OCI-LY3 (cell line): ENCODE measurements around the gene PTPRC.

ENCODE experiments used
- CTCF ChIP-seq: fragments of 200-600, 300-600 bp; sonication (generic); IDR thresholded peaks from 2 replicates; pipeline ENCODE4 v1.5.1; 2014; ENCODE audit warnings: antibody characterized with exemption, low read length, low read depth
- EZH2phosphoT487 ChIP-seq: fragments of 200-600 bp; shearing (Covaris generic); IDR thresholded peaks from 2 replicates; pipeline ENCODE4 v1.6.1; 2018; ENCODE audit warnings: antibody characterized with exemption, mixed run types, low read depth

- TF ChIP-seq CTCF = no peak
- TF ChIP-seq EZH2phosphoT487 = no peak
Measured at GRCh38 chr1:198624648-198624980, 14.2 kb upstream of the PTPRC start.
